ENCODE measurements around the gene PSMD1. TPM values are rescaled to one million over a fixed set of nuclear protein-coding genes. Genes with fewer than 3 reads are reported as not detected.

Gene PSMD1
- total and polyA plus RNA-seq, 2 of the 8 experiments (the other 6 are each of a cell fraction or from before 2014, with no cell fraction given), result 179 to 272 TPM

DNA sequence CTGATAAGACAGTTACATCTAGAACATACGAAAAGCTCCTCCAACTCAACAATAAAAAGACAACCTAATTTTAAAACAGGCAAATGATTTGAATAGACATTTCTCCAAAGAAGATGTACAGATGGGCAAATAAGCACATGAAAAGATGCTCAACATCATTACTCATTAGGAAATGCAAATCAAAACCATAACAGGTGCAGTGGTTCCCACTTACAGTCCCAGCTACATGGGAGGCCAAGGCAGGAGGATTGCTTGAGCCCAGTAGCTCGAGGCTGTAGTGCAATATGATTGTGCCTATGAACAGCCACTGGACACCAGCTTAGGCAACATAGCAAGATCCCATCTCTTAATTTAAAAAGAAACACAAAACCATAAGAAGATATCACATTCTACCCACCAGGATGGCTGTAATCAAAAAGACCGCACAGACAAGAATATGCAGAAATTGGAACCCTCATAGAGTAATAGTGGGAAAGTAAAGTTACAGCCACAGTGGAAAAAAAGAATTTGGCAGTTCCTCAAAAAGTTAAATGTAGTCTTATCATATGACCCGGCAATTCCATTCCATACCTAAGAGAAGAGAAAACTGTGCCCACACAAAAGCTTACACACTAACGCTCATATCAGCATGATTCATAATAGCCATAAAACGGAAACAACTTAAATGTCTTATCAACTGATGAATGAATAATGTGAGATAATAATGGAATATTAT, 111.2 kb downstream of the PSMD1 start:
- H3K27me3 ChIP-seq (replicated peaks in 1 of 4; ENCODE audit: control insufficient read depth in 3 of 4, extremely low read depth in 1 of 4, insufficient read depth in 3 of 4, low read length in 3 of 4), result no peaks in the 10 kb centered on the region
- no peak overlapping the region for H2AFZ ChIP-seq (ENCODE audit: low read length)
- H3K4ac ChIP-seq (replicated peaks; ENCODE audit: insufficient read length, low read depth, low read length), result no peak overlapping the region
- H3K4me3 ChIP-seq (ENCODE audit: extremely low read depth in 1 of 4, insufficient read depth in 2 of 4, low read depth in 3 of 4, low read length in 4 of 4), result no peak overlapping the region
- DNase-seq (ENCODE audit: low read depth in 1 of 2, low spot score in 2 of 2) (no peak), FAIRE-seq (no peak)
- H3K36me3 ChIP-seq (ENCODE audit: control insufficient read depth in 2 of 4, insufficient read depth in 4 of 4, low read length in 3 of 4), result peaks cover 10 to 57% (median 43%) of the 10 kb centered on the region in 4 experiments
- no peak overlapping the region for H2BK20ac ChIP-seq (ENCODE audit: low read length)
- no peaks in the 10 kb centered on the region for H4K20me1 ChIP-seq (replicated peaks in 1 of 2; ENCODE audit: control insufficient read depth in 1 of 2, insufficient read depth in 2 of 2, low read length in 2 of 2)
- no peak overlapping the region for H3K56ac ChIP-seq (replicated peaks; ENCODE audit: insufficient read length, low read depth, low read length)
- H3K79me2 ChIP-seq (ENCODE audit: control insufficient read depth in 1 of 2, insufficient read depth in 2 of 2, low read length in 2 of 2), result no peaks in the 10 kb centered on the region
- no peak overlapping the region for H4K5ac ChIP-seq (ENCODE audit: insufficient read length, low read depth, low read length)
- no peak overlapping the region for H2BK120ac ChIP-seq (replicated peaks; ENCODE audit: low read depth, low read length)
- no peak overlapping the region for H2BK15ac ChIP-seq (ENCODE audit: low read length)
- no peaks in the 10 kb centered on the region for H3K23me2 ChIP-seq (ENCODE audit: low read depth, low read length)
- H3K4me1 ChIP-seq (replicated peaks in 1 of 4; ENCODE audit: control insufficient read depth in 3 of 4, insufficient read depth in 4 of 4, low read length in 3 of 4), result peaks cover 0 to 7% (median 2%) of the 10 kb centered on the region in 4 experiments; a peak in 3 of 7 replicates
- no peak overlapping the region for H2AK5ac ChIP-seq (ENCODE audit: low read depth, low read length)
- no peak overlapping the region for H3K9ac ChIP-seq (replicated peaks in 1 of 4; ENCODE audit: extremely low read depth in 1 of 4, low read depth in 3 of 4, low read length in 3 of 4)
- H3K27ac ChIP-seq (ENCODE audit: low read depth, low read length), result no peak overlapping the region
- no peak overlapping the region for H2BK12ac ChIP-seq (ENCODE audit: low read depth, low read length)
- CTCF ChIA-PET (ENCODE audit: partially characterized antibody), result interaction anchor here (1.3 kb wide), 1 partner anchor 75 kb away, joined by 3 read pairs; no protein-coding TSS in a partner anchor
- H4K91ac ChIP-seq (replicated peaks; ENCODE audit: insufficient read length, low read length), result no peak overlapping the region
- 80% methylated on average over 6 of the region's 6 CpGs; no CpG with 5 or more reads in 1 of the 2 experiments for WGBS, 2 experiments (ENCODE audit: extremely low coverage in 1 of 2, insufficient coverage in 1 of 2, insufficient read length in 1 of 2, insufficient replicate concordance in 2 of 2, low coverage in 1 of 2, low lambda C conversion rate in 2 of 2, missing lambda C conversion rate in 1 of 2)
- H4K8ac ChIP-seq (ENCODE audit: extremely low read depth, insufficient read depth, low read length), result no peak overlapping the region
- H3K23ac ChIP-seq (ENCODE audit: insufficient read length), result no peak overlapping the region
- POLR2A ChIA-PET (ENCODE audit: partially characterized antibody), result no interaction called here
- no peak overlapping the region for H2BK5ac ChIP-seq (ENCODE audit: low read depth, low read length)
- H3K14ac ChIP-seq (ENCODE audit: insufficient read length), result no peak overlapping the region
- no peaks in the 10 kb centered on the region for H3K9me3 ChIP-seq (ENCODE audit: insufficient read depth in 2 of 2, low read depth in 1 of 2, low read length in 1 of 2)
- no peaks in the 10 kb centered on the region for H3K79me1 ChIP-seq (ENCODE audit: low read depth, low read length)
- H3K4me2 ChIP-seq (ENCODE audit: insufficient read depth in 1 of 2, low read depth in 2 of 2, low read length in 2 of 2), result no peak overlapping the region
- no peak overlapping the region for H3K18ac ChIP-seq (ENCODE audit: extremely low read depth, low read length)
- TF ChIP-seq TAF1 (IDR thresholded peaks at IDR 0.05; ENCODE audit: low read depth, low read length), result no peak
- TF ChIP-seq RBBP5 (IDR thresholded peaks at IDR 0.05; ENCODE audit: borderline replicate concordance, low read depth, low read length), result no peak
- TF ChIP-seq YY1 (IDR thresholded peaks at IDR 0.05; ENCODE audit: low read depth, low read length), result no peak
- no peak for TF ChIP-seq CREB1 (IDR thresholded peaks at IDR 0.05)
- no peak for TF ChIP-seq RFX5 (IDR thresholded peaks at IDR 0.05; ENCODE audit: borderline replicate concordance, low read depth, low read length)
- no peak for TF ChIP-seq CBX8 (IDR thresholded peaks at IDR 0.05; ENCODE audit: borderline replicate concordance, low read depth, low read length)
- no peak for TF ChIP-seq TAF7 (optimal IDR thresholded peaks at IDR 0.05; ENCODE audit: borderline replicate concordance, low read depth, low read length)
- TF ChIP-seq CEBPB (IDR thresholded peaks at IDR 0.05; ENCODE audit: low read depth, low read length), result no peak
- no peak for TF ChIP-seq NANOG (IDR thresholded peaks at IDR 0.05; ENCODE audit: insufficient read depth, low read depth, low read length, poor library complexity, severe bottlenecking)
- TF ChIP-seq BRCA1 (IDR thresholded peaks at IDR 0.05; ENCODE audit: low read depth, low read length), result no peak
- TF ChIP-seq RAD21 (IDR thresholded peaks at IDR 0.05 in 1 of 2, conservative IDR thresholded peaks at IDR 0.05 in 1 of 2; ENCODE audit: low read depth in 2 of 2, low read length in 2 of 2), result no peak
- TF ChIP-seq HDAC6 (IDR thresholded peaks at IDR 0.05; ENCODE audit: low read depth, low read length), result no peak
- TF ChIP-seq SP2 (IDR thresholded peaks at IDR 0.05; ENCODE audit: low read length), result no peak
